ENCODE results near the gene TRIM6. TPM values are rescaled to one million over a fixed set of nuclear protein-coding genes. Genes with fewer than 3 reads are reported as not detected.

The TRIM6 gene
- total RNA-seq, 1 experiment from 2014 or later, result 17.9 TPM

DNA sequence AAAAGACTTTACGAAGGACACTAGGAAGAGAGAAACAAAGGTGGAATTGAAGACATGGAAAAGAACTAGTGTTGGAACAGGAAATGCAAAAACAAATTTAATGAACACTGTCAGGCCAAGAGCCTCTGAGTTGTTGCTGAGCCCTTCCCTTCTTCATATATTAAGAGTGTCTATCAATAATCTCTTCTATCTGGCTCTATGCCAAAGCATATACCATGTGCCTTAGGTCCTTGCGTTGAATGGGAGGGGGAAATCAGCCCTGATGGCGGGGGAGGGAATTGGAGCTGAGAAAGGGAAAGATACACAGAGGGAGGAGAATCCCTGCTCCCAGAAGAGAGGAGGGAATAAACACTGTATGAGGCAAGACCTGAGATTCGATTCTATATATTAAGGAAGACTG is 21.3 kb upstream of the TRIM6 start:
- H3K79me1 ChIP-seq (ENCODE audit: insufficient read depth, low read depth, low read length, poor library complexity, severe bottlenecking), result no peaks in the 10 kb centered on the region
- H3K27me3 ChIP-seq (ENCODE audit: insufficient read depth, low read length), result no peaks in the 10 kb centered on the region
- no peak overlapping the region for H4K8ac ChIP-seq (replicated peaks; ENCODE audit: insufficient read length, low read depth, low read length)

More for the DNA sequence above, 21.3 kb upstream of the TRIM6 start:
- no peak overlapping the region for H2BK120ac ChIP-seq (ENCODE audit: low read depth, low read length, poor library complexity, severe bottlenecking)
- no peak overlapping the region for H2AK5ac ChIP-seq (ENCODE audit: insufficient read length, low read length)
- no peaks in the 10 kb centered on the region for H3K9me3 ChIP-seq (ENCODE audit: control insufficient read depth, low read depth, low read length)
- no peaks in the 10 kb centered on the region for H3K36me3 Mint-ChIP-seq (ENCODE audit: insufficient read depth in 1 of 3, low read depth in 3 of 3)
- no peak overlapping the region for H2BK20ac ChIP-seq (ENCODE audit: low read depth, low read length, poor library complexity, severe bottlenecking)
- no peaks in the 10 kb centered on the region for H3K79me2 ChIP-seq (ENCODE audit: insufficient read depth, low read length)
- H3K27me3 Mint-ChIP-seq (ENCODE audit: low read depth), result no peaks in the 10 kb centered on the region
- H3K4me1 Mint-ChIP-seq, result no peaks in the 10 kb centered on the region
- no peak overlapping the region for H3K23ac ChIP-seq (ENCODE audit: insufficient read length, low read depth, low read length)
- H4K91ac ChIP-seq (ENCODE audit: insufficient read length, low read depth, low read length), result no peak overlapping the region
- DNase-seq, result no peak
- no peak overlapping the region for H3K14ac ChIP-seq (ENCODE audit: insufficient read depth, low read length)
- H4K5ac ChIP-seq (ENCODE audit: insufficient read length, low read depth, low read length), result no peak overlapping the region
- H2BK15ac ChIP-seq (ENCODE audit: low read depth, low read length), result no peak overlapping the region
- H3K4ac ChIP-seq (ENCODE audit: low read depth, low read length), result no peak overlapping the region
- H3K4me2 ChIP-seq (ENCODE audit: insufficient read depth, insufficient read length, low read length), result no peak overlapping the region
- H3K4me1 ChIP-seq (ENCODE audit: insufficient read depth, low read length), result no peaks in the 10 kb centered on the region; the same call in 1 of the 2 replicates
- no peaks in the 10 kb centered on the region for H3K23me2 ChIP-seq (ENCODE audit: insufficient read length, low read depth, low read length, poor library complexity, severe bottlenecking)
- TF ChIP-seq, protein P1, sequence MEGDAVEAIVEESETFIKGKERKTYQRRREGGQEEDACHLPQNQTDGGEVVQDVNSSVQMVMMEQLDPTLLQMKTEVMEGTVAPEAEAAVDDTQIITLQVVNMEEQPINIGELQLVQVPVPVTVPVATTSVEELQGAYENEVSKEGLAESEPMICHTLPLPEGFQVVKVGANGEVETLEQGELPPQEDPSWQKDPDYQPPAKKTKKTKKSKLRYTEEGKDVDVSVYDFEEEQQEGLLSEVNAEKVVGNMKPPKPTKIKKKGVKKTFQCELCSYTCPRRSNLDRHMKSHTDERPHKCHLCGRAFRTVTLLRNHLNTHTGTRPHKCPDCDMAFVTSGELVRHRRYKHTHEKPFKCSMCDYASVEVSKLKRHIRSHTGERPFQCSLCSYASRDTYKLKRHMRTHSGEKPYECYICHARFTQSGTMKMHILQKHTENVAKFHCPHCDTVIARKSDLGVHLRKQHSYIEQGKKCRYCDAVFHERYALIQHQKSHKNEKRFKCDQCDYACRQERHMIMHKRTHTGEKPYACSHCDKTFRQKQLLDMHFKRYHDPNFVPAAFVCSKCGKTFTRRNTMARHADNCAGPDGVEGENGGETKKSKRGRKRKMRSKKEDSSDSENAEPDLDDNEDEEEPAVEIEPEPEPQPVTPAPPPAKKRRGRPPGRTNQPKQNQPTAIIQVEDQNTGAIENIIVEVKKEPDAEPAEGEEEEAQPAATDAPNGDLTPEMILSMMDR (conservative IDR thresholded peaks at IDR 0.05), result no peak
- no peaks in the 10 kb centered on the region for H3K9me3 Mint-ChIP-seq
- no peak overlapping the region for H3K27ac Mint-ChIP-seq
- H2AFZ ChIP-seq (ENCODE audit: low read length), result no peak overlapping the region
- H3K9ac ChIP-seq (ENCODE audit: extremely low read depth, insufficient read length, low read length), result no peak overlapping the region
- no CpG with 5 or more reads among the region's 4 CpGs for WGBS (ENCODE audit: extremely low coverage, insufficient read length, low lambda C conversion rate)
- no peak overlapping the region for H3K56ac ChIP-seq (ENCODE audit: insufficient read length, low read depth, low read length)
- no peak overlapping the region for H3K4me3 Mint-ChIP-seq
- no peak overlapping the region for H2BK12ac ChIP-seq (ENCODE audit: insufficient read length, low read depth, low read length)
- no peaks in the 10 kb centered on the region for H4K20me1 ChIP-seq (ENCODE audit: control insufficient read depth, insufficient read depth, insufficient read length)
- H3T11ph ChIP-seq (ENCODE audit: low read length), result no peak overlapping the region
- no peak overlapping the region for H3K18ac ChIP-seq (ENCODE audit: insufficient read length, low read depth, low read length)
- H3K27ac ChIP-seq (ENCODE audit: insufficient read length, low read depth, low read length), result no peak overlapping the region
- H2BK5ac ChIP-seq (ENCODE audit: insufficient read length, low read length), result no peak overlapping the region

Measured in H9 (cell line).